ENCODE measurements around the gene ERGIC1.

DNA sequence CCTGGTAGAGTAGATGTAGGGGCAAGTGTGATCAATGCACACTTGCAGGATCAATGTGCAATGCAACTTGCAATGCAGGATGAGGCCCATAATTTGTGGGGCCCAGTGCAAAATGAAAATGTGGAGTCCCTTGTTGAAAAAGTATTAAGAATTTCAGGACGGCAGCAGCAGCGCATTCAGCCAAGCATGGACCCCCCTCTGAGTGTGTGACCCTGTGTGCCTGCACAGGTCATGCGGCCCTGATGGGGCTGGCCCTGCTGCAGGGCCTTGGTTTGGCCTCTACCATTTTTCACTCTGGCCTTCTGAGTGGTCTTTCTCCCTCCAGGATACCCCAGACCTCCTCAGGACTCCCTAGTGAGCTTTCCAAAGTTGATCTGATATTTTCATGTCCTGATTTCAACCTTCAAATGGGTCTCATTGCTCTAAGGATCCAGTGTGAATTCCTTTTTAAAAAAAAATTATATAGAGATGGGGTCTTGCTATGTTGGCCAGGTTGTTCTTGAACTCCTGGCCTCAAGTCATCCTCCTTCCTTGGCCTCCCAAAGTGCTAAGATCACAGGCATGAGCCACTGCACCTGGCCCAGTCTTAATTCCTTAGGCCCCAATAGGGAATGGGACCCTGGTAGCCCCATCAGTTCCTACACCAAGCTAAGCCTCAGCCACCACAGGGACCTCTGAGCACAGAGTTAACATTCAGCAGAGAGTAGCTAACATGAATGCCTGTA lies 4.3 kb downstream of the ERGIC1 start:
- TF ChIP-seq EP300 (conservative IDR thresholded peaks at IDR 0.05; ENCODE audit: poor library complexity, severe bottlenecking) (no peak), POLR2AphosphoS5 (IDR thresholded peaks at IDR 0.05) (no peak)
